MM.1S (cell line): ENCODE measurements around the gene ZGPAT.

Experiments
- CTCF ChIP-seq: fragments of 300-600 bp; sonication (generic); IDR thresholded peaks from 2 replicates; pipeline ENCODE4 v1.5.1; 2016; ENCODE audit warnings: antibody characterized with exemption, low read length, mixed read lengths
- EZH2 ChIP-seq: fragments of 300-600 bp; sonication (generic); optimal IDR thresholded peaks from 2 replicates; pipeline ENCODE3; 2017; ENCODE audit warnings: low read depth, mild to moderate bottlenecking, antibody characterized with exemption, low read length, mixed read lengths
- EZH2phosphoT487 ChIP-seq: fragments of 300-600 bp; sonication (generic); IDR thresholded peaks from 2 replicates; pipeline ENCODE4 v1.6.1; 2018; ENCODE audit warnings: antibody characterized with exemption, low read length

GRCh38 chr20:63737695-63737944 is 29.8 kb downstream of the ZGPAT start:
- TF ChIP-seq EZH2phosphoT487 (no peak), CTCF (no peak), EZH2 (no peak)
